Suprapubic skin (tissue), 4 donors: ENCODE data around the gene ZNF362. TPM values are rescaled to one million over a fixed set of nuclear protein-coding genes. Genes with fewer than 3 reads are reported as not detected.
"Not testable (repeated sequence)": the region's sequence is repeated elsewhere in the genome, so short reads cannot be mapped to it uniquely, and the experiment has no call there.

Experiments
- DNase-seq, 2 donors: peaks; one replicate each; pipeline ENCODE4 v3.0.0-alpha.2; 2019; ENCODE audit warnings: low spot score in 2 of 2
- H3K27ac ChIP-seq: fragments of 200-600 bp; sonication (generic); one replicate; pipeline ENCODE4 v1.5.1; 2019
- H3K27me3 ChIP-seq: fragments of 200-600 bp; sonication (generic); one replicate; pipeline ENCODE4 v1.5.1; 2019
- H3K36me3 ChIP-seq: fragments of 200-600 bp; sonication (generic); one replicate; pipeline ENCODE4 v1.5.1; 2019
- H3K4me1 ChIP-seq: fragments of 200-600 bp; sonication (generic); one replicate; pipeline ENCODE4 v1.5.1; 2019
- H3K4me3 ChIP-seq: fragments of 200-600 bp; sonication (generic); one replicate; pipeline ENCODE4 v1.5.1; 2019; ENCODE audit warnings: mild to moderate bottlenecking
- H3K9me3 ChIP-seq: fragments of 200-600 bp; sonication (generic); one replicate; pipeline ENCODE4 v1.5.1; 2019
- EP300 ChIP-seq: sonication (generic); formaldehyde crosslinking; IDR thresholded peaks from one replicate; pipeline ENCODE4 v1.6.1; 2017; ENCODE audit warnings: antibody characterized with exemption
- POLR2A ChIP-seq, 2 donors: fragments of 450-650 bp; IDR thresholded peaks; one replicate each; pipeline ENCODE4 v1.6.1; 2017; ENCODE audit warnings: antibody characterized with exemption in 2 of 2, mild to moderate bottlenecking in 2 of 2, moderate library complexity in 2 of 2
- POLR2AphosphoS5 ChIP-seq, 3 donors: sonication (generic); formaldehyde crosslinking; IDR thresholded peaks; one replicate each; pipeline ENCODE4 v1.6.1; 2017; ENCODE audit warnings: antibody characterized with exemption in 3 of 3
- WGBS: methylation state at CpG from one replicate; pipeline ENCODE4 v1.1.5; 2018; 5-methylcytosine and 5-hydroxymethylcytosine counted together
- total RNA-seq, 4 donors: library from RNA; depleted of rRNA; stranded (reverse); fragments of >200 nt; gene quantifications; one replicate each; pipeline ENCODE4 v1.1.0, GENCODE V29; 2016
- TF ChIP-seq, protein P1 (sequence below), 2 donors: fragments of 200-600 bp in 1 of 2; fragments of 450-650 bp in 1 of 2; sonication (generic) in 1 of 2; IDR thresholded peaks; one replicate each; pipeline ENCODE4 v1.5.1; 2016 to 2019; ENCODE audit warnings: antibody characterized with exemption in 2 of 2, mild to moderate bottlenecking in 1 of 2, moderate library complexity in 1 of 2

ZNF362 gene
- total RNA-seq, 4 donors from 2014 or later, result 18.7 to 23.9 (median 21.9) TPM

DNA sequence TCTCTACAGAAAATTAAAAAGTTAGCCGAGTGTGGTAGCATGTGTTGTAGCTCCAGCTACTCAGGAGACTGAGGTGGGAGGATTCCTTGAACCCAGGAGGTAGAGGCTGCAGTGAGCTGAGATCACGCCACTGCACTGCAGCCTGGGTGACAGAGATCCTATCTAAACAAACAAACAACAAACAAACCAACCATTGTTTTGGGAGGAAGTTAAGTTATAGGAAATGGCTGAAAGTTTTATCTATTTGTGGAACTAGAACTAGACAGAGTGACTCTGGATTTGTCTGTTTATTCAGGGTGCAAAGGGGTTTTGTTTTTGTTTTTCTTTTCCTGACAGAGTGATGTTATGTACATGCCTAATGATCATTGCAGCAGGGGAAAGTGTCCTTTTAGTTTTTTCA lies 31.0 kb downstream of the ZNF362 start:
- H3K27me3 ChIP-seq, result no peaks in the 10 kb centered on the region
- peaks cover 11% of the 10 kb centered on the region for H3K4me1 ChIP-seq
- peaks cover 30% of the 10 kb centered on the region for H3K36me3 ChIP-seq
- TF ChIP-seq POLR2AphosphoS5 (IDR thresholded peaks at IDR 0.05) (no peak), POLR2A (IDR thresholded peaks at IDR 0.05) (no peak), EP300 (no peak)
- TF ChIP-seq, protein P1, sequence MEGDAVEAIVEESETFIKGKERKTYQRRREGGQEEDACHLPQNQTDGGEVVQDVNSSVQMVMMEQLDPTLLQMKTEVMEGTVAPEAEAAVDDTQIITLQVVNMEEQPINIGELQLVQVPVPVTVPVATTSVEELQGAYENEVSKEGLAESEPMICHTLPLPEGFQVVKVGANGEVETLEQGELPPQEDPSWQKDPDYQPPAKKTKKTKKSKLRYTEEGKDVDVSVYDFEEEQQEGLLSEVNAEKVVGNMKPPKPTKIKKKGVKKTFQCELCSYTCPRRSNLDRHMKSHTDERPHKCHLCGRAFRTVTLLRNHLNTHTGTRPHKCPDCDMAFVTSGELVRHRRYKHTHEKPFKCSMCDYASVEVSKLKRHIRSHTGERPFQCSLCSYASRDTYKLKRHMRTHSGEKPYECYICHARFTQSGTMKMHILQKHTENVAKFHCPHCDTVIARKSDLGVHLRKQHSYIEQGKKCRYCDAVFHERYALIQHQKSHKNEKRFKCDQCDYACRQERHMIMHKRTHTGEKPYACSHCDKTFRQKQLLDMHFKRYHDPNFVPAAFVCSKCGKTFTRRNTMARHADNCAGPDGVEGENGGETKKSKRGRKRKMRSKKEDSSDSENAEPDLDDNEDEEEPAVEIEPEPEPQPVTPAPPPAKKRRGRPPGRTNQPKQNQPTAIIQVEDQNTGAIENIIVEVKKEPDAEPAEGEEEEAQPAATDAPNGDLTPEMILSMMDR (IDR thresholded peaks at IDR 0.05), result no peak
- 48% methylated on average over 2 of the region's 2 CpGs for WGBS
- H3K4me3 ChIP-seq, result no peak overlapping the region
- no peak for DNase-seq
- H3K9me3 ChIP-seq, result no peaks in the 10 kb centered on the region
- H3K27ac ChIP-seq, result no peak overlapping the region

DNA sequence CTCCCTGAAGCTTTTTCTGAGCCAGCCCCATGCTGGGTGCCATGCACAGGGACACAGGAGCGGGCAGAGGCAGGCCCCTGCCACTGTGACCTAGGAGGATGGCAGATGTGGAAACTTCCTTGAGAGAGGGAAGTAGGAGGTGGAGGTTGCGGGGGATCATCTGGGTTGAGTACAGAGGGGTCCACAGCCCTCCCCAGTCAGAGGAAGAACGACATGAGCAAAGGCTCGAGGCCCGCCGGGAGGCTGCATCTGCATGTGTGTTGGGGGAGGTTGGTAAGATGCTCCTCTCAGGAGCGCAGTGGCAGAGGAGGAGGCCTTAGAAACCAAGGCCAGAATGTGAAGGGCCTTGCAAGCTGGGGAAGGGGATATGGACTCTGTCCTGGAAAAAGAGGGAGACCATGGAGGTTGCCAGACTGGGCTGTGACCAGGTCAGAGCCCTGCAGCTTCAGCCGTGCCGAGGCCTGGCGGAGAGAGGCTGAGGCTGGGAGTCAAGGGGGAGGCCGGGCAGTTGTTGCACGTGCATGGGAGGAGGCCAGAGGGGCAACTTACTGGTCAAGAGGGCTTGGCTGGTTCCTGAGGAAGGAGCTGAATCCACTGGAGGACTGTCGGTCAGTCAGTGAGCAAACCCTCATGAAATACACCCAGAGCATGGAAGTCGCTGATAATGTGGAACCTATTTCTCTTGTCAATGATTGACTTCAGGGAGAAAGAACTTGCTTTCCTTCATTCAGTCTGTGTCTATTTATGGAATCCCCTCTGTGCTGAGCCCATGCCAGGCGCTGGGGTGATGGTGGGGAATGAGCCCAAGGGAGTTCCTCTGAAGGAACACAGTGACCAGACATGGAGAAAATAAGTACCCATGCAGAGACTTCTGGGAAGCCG lies 32.9 kb downstream of the ZNF362 start:
- H3K27me3 ChIP-seq, result no peaks in the 10 kb centered on the region
- 88% methylated on average over 16 of the region's 16 CpGs for WGBS
- H3K27ac ChIP-seq, result no peak overlapping the region
- no peaks in the 10 kb centered on the region for H3K9me3 ChIP-seq
- peak in 1 of 2 donors; percentile 65 for DNase-seq
- no peak overlapping the region for H3K4me3 ChIP-seq
- peaks cover 26% of the 10 kb centered on the region for H3K36me3 ChIP-seq
- H3K4me1 ChIP-seq, result peaks cover 11% of the 10 kb centered on the region
- TF ChIP-seq POLR2AphosphoS5 (IDR thresholded peaks at IDR 0.05) (no peak), POLR2A (IDR thresholded peaks at IDR 0.05) (no peak), EP300 (no peak)
- TF ChIP-seq, protein P1 (IDR thresholded peaks at IDR 0.05), result no peak

DNA sequence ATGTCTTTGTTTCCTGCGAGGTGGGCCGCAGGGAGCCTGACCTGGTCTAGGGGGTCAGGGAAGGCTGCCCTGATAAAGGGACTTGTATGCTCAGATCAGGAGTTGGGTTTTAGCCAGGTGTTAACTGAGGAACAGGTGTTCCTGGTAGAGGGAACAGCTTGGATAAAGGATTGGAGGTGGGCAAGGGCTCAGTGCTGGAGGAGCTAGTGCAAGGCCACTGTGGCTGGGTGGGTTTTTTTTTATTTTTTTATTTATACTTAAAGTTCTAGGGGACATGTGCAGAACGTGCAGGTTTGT lies 33.5 kb downstream of the ZNF362 start:
- DNase-seq, result no peak
- WGBS, result 96% methylated on average over 3 of the region's 3 CpGs
- Histone ChIP-seq H3K4me1 (peaks cover 11% of the 10 kb centered on the region), H3K9me3 (no peaks in the 10 kb centered on the region), H3K27me3 (no peaks in the 10 kb centered on the region), H3K36me3 (peaks cover 29% of the 10 kb centered on the region), H3K4me3 (no peak overlapping the region), H3K27ac (no peak overlapping the region)
- TF ChIP-seq, protein P1 (IDR thresholded peaks at IDR 0.05), result no peak
- TF ChIP-seq POLR2AphosphoS5 (IDR thresholded peaks at IDR 0.05) (no peak), EP300 (no peak), POLR2A (IDR thresholded peaks at IDR 0.05) (no peak)

DNA sequence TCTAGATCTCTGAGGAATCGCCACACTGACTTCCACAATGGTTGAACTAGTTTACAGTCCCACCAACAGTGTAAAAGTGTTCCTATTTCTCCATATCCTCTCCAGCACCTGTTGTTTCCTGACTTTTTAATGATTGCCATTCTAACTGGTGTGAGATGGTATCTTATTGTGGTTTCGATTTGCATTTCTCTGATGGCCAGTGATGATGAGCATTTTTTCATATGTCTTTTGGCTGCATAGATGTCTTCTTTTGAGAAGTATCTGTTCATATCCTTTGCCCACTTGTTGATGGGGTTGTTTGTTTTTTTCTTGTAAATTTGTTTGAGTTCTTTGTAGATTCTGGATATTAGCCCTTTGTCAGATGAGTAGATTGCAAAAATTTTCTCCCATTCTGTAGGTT lies 34.3 kb downstream of the ZNF362 start:
- DNase-seq, H3K4me3 ChIP-seq, H3K9me3 ChIP-seq, H3K27me3 ChIP-seq, H3K27ac ChIP-seq: not testable (repeated sequence)
- Histone ChIP-seq H3K36me3 (peaks cover 33% of the 10 kb centered on the region), H3K4me1 (peaks cover 17% of the 10 kb centered on the region)
- 75% methylated on average over 1 of the region's 2 CpGs for WGBS

DNA sequence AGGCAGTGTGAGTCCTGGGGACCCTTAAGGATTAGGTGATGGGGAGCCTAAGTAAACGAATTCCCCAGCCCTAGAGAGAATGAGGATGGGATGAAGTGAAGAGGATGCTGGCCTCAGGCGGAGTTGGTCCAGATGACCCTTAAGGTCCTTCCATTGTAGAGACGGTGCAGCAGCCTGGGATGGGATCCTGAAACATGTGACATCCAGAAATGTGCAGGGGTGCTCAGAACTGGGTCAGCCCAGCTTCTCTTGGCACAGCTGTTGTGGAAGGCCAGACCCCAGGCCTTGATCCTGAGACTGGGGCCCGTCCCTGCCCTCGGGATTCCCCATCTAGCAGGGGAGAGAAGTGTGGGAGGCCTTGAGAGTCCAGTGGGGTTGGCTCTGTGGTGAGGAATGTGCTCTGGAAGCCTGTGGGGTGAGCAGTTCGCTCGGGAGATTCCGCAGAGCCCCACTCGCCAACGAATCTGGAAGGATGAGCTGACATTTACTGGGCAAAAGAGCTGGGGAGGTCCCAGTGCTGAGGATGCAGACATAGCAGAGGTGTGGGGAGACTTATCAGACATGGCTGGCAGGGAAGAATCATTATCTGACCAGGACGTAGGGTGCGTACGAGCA lies 36.5 kb downstream of the ZNF362 start:
- no peak overlapping the region for H3K4me3 ChIP-seq
- peaks cover 10% of the 10 kb centered on the region for H3K4me1 ChIP-seq
- H3K36me3 ChIP-seq, result peaks cover 31% of the 10 kb centered on the region
- TF ChIP-seq EP300 (no peak), POLR2A (IDR thresholded peaks at IDR 0.05) (no peak), POLR2AphosphoS5 (IDR thresholded peaks at IDR 0.05) (no peak)
- TF ChIP-seq, protein P1 (IDR thresholded peaks at IDR 0.05), result no peak
- no peaks in the 10 kb centered on the region for H3K9me3 ChIP-seq
- no peaks in the 10 kb centered on the region for H3K27me3 ChIP-seq
- H3K27ac ChIP-seq, result no peak overlapping the region
- WGBS, result 72% methylated on average over 13 of the region's 13 CpGs
- DNase-seq, result peak in 1 of 2 donors; percentile 56
